ENCODE data around the gene CD46. TPM values are rescaled to one million over a fixed set of nuclear protein-coding genes. Genes with fewer than 3 reads are reported as not detected.
A peak's percentile ranks its signal among the peaks of the same experiment; 100 is the strongest.
"Not testable (repeated sequence)": the region's sequence is repeated elsewhere in the genome, so short reads cannot be mapped to it uniquely, and the experiment has no call there.

CD46 gene
- total RNA-seq, 2 donors from 2014 or later: 77.5 to 92.0 TPM

DNA sequence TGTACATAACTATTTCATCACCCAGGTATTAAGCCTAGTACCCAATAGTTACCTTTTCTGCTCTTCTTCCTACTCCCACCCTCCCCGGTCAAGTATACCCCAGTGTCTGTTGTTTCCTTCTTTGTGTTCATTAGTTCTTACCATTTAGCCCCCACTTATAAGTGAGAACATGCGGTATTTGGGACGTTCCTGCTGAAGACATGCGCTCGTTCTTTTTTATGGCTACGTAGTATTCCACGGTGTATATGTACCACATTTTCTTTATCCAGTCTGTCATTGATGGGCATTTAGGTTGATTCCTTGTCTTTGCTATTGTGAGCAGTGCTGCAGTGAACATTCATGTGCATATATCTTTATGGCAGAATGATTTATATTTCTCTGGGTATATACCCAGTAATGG lies 25.6 kb downstream of the CD46 start:
- not testable (repeated sequence) for H3K27ac Mint-ChIP-seq; DNase-seq (ENCODE audit: low spot score in 2 of 2); ATAC-seq
- Mint-ChIP-seq H3K36me3 (peaks cover 47 to 69% of the 10 kb centered on the region in 2 donors), H3K9me3 (peaks cover 4 to 10% of the 10 kb centered on the region in 2 donors)

DNA sequence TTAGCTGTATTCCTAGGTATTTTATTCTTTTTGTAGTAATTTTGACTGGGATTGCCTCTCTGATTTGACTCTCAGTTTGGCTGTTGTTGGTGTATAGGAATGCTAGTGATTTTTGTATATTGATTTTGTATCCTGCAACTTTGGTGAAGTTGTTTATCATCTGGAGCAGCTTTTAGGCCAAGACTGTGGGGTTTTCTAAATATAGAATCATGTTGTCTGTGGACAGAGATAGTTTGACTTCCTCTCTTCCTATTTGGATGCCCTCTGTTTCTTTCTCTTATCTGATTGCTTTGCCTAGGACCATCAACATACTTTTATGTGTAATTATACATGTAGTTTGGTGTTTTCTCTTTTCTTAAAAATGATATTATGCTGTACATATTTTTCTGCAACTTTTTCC lies 27.2 kb downstream of the CD46 start:
- DNase-seq (ENCODE audit: low spot score in 2 of 2) (no peak), ATAC-seq (no peak)
- peaks cover 4 to 10% of the 10 kb centered on the region in 2 donors for H3K9me3 Mint-ChIP-seq
- H3K36me3 Mint-ChIP-seq: peaks cover 32 to 60% of the 10 kb centered on the region in 2 donors
- H3K27ac Mint-ChIP-seq: no peak overlapping the region

- Mint-ChIP-seq H3K9me3 (peaks cover 4 to 10% of the 10 kb centered on the region in 2 donors), H3K27ac (no peak overlapping the region), H3K36me3 (peaks cover 12 to 49% of the 10 kb centered on the region in 2 donors)
- no peak for ATAC-seq
- no peak for DNase-seq (ENCODE audit: low spot score in 2 of 2)
These were observed 29.5 kb downstream of the CD46 start for GRCh38 chr1:207781312-207781711.

GRCh38 chr1:207787776-207788175 lies 35.9 kb downstream of the CD46 start:
- no peaks in the 10 kb centered on the region for H3K9me3 Mint-ChIP-seq
- no peak overlapping the region for H3K27ac Mint-ChIP-seq
- no peak for ATAC-seq
- no peak for DNase-seq (ENCODE audit: low spot score in 2 of 2)
- peaks cover 0 to 18% of the 10 kb centered on the region in 2 donors for H3K36me3 Mint-ChIP-seq

GRCh38 chr1:207789386-207789785 lies 37.5 kb downstream of the CD46 start:
- ATAC-seq (no peak), DNase-seq (ENCODE audit: low spot score in 2 of 2) (no peak)
- H3K27ac Mint-ChIP-seq: no peak overlapping the region
- peaks cover 0 to 8% of the 10 kb centered on the region in 2 donors for H3K36me3 Mint-ChIP-seq
- no peaks in the 10 kb centered on the region for H3K9me3 Mint-ChIP-seq

- H3K36me3 Mint-ChIP-seq: peaks cover 0 to under 1% of the 10 kb centered on the region in 2 donors
- H3K27ac Mint-ChIP-seq: no peak overlapping the region
- H3K9me3 Mint-ChIP-seq: no peaks in the 10 kb centered on the region
These were observed 38.2 kb downstream of the CD46 start for GRCh38 chr1:207789792-207790787.

DNA sequence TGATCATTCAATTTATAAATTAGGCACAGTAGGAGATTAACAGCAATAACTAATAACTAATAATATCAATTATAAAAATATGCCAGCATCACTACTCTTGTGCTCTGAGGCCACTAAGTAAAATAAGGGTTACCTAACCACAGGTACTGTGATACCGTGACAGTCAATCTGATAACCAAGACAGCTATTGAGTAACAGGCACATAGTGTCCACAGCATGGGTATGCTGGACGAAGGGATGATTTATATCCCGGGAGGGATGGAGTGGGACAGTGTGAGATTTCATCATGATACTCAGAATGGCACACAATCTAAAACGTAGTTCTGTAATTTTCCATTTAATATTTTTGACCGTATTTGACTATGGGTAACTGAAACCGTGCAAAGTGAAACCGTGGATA lies 39.4 kb downstream of the CD46 start:
- no peaks in the 10 kb centered on the region for H3K9me3 Mint-ChIP-seq
- no peaks in the 10 kb centered on the region for H3K36me3 Mint-ChIP-seq
- H3K27ac Mint-ChIP-seq: no peak overlapping the region
- DNase-seq (ENCODE audit: low spot score in 2 of 2) (no peak), ATAC-seq (no peak)

More at GRCh38 chr1:207789792-207790787, 38.2 kb downstream of the CD46 start:
- no peak for ATAC-seq
- no peak for DNase-seq (ENCODE audit: low spot score in 2 of 2)

DNA sequence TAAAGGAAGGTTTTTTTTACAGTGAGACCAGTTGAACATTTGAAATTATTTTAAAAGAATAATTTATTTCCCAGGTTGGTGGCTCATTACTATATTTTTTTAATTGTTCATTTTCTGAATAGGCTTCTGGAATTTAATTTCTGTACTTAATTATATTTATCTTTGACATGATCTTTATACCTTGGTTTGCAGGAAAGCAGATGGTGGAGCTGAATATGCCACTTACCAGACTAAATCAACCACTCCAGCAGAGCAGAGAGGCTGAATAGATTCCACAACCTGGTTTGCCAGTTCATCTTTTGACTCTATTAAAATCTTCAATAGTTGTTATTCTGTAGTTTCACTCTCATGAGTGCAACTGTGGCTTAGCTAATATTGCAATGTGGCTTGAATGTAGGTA lies 41.5 kb downstream of the CD46 start:
- ATAC-seq: no peak
- Mint-ChIP-seq H3K36me3 (no peaks in the 10 kb centered on the region), H3K27ac (no peak overlapping the region), H3K9me3 (no peaks in the 10 kb centered on the region)
- DNase-seq (ENCODE audit: low spot score in 2 of 2): no peak

DNA sequence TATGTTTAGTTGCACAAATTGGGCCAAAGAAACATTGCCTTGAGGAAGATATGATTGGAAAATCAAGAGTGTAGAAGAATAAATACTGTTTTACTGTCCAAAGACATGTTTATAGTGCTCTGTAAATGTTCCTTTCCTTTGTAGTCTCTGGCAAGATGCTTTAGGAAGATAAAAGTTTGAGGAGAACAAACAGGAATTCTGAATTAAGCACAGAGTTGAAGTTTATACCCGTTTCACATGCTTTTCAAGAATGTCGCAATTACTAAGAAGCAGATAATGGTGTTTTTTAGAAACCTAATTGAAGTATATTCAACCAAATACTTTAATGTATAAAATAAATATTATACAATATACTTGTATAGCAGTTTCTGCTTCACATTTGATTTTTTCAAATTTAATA lies 43.0 kb downstream of the CD46 start:
- no peak for DNase-seq (ENCODE audit: low spot score in 2 of 2)
- no peaks in the 10 kb centered on the region for H3K9me3 Mint-ChIP-seq
- no peaks in the 10 kb centered on the region for H3K36me3 Mint-ChIP-seq
- no peak for ATAC-seq
- no peak overlapping the region for H3K27ac Mint-ChIP-seq

DNA sequence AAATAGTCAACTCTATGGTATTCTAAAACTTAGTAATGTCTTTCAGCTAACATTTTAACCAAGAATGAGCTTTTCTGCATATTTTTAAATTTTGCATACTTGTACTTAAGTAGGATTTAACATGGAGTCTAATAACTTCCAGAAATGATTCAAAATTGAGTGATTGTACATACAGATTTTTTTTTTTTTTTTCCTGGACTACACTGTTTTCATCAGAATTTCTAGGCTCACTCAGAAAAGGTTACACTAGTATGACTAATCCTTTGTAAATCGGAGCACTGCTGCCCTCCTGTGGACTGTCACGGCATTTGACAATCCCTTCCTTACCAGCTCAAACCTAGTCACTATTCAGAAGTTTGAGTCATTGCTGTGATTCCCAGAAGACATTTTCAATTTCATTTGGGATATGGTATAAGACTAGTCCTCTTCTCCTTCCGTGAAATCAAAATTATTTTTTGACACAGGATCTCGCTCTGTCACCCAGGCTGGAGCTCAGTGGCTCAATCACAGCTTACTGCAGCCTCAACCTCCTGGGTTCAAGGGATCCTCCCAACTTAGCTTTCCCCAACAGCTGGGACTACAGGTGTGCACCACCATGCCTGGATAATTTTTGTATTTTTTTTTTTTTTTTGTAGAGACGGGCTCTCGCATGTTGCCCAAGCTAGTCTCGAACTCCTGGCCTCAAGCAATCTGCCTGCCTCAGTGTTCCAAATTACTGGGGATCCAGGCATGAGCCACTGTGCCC lies 45.5 kb downstream of the CD46 start:
- Mint-ChIP-seq H3K36me3 (no peaks in the 10 kb centered on the region), H3K27ac (peak overlapping the region in 1 of 2 donors; percentile 21), H3K9me3 (no peaks in the 10 kb centered on the region)
- ATAC-seq (peak; percentile 89 to 96), DNase-seq (ENCODE audit: low spot score in 2 of 2) (peak in 1 of 2 donors; percentile 72)

DNA sequence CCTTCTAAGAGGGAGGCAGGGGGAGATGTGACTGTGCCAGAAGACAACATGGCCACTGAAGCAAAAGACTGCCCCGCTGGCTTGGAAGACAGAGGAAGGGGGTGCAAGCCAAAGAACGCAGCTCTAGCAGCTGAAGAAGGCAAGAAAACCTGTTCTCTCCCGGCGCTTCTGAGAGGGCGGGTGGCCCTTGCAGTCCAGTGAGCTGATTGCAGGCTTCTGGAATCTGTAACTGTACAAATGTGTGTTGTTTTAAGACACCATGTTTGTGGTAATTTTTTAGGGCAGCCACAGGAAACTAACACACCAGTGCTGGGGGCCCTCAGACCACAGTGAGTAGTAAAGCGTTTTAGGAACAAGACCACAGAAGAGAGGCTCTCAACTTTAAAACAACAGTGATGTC lies 47.0 kb downstream of the CD46 start:
- H3K36me3 Mint-ChIP-seq: no peaks in the 10 kb centered on the region
- peak overlapping the region in 1 of 2 donors; percentile 21 for H3K27ac Mint-ChIP-seq
- H3K9me3 Mint-ChIP-seq: no peaks in the 10 kb centered on the region
- ATAC-seq: peak in 1 of 2 donors; percentile 22
- DNase-seq (ENCODE audit: low spot score in 2 of 2): no peak

DNA sequence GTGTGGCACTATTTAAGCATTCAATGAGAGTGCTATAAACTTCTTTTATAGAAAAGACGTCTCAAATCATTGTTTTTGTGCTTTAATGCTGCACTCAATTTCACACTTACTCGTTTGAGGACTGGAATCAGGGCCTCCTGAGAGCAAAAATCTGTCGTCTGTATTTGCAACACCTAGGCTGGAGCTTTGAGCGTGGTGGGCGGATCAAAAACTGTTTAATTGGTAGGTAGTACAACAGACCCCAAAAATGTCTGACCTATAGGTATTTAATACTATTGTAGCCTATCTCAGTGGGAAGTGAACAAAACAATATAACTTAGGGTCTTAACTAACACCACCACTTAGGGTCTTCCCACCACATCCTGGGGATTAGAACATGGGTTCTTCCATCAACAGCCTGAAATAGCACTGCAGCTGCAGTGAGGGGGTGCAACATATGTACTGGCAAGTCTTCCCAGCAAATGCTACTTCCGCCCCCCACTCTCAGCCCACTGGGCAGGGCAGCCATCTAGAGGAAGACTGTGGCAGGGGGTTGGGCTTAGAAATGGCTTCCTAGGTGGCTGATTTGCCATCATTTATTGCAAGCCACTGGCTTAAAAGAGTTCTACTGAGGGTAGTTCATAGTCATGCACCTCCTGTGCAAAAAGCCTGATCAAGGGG lies 48.3 kb downstream of the CD46 start:
- DNase-seq (ENCODE audit: low spot score in 2 of 2) (no peak), ATAC-seq (no peak)
- Mint-ChIP-seq H3K36me3 (no peaks in the 10 kb centered on the region), H3K27ac (peak overlapping the region in 1 of 2 donors; percentile 62), H3K9me3 (no peaks in the 10 kb centered on the region)

DNA sequence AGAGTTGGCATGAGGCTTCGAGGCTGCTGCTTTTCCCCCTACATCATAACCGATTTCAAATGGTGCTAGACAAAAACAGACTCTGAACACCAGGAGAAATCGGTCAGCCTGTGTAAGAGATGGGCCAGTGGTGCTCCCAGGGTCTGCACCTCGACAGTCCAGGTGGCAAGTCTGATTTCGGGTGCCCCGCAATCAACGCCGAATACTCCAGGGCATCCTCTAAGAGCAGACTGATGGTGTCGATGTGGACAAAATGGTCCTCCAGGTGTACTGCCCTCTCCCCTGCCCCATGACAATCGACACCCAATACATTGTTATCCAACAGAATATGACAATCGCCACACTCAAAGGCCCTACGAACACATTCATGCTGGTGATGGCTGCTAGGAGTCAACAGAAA lies 50.0 kb downstream of the CD46 start:
- Mint-ChIP-seq H3K36me3 (no peaks in the 10 kb centered on the region), H3K9me3 (no peaks in the 10 kb centered on the region), H3K27ac (peak overlapping the region in 1 of 2 donors; percentile 62)
- DNase-seq (ENCODE audit: low spot score in 2 of 2) (no peak), ATAC-seq (no peak)

- no peak for ATAC-seq
- Mint-ChIP-seq H3K27ac (peak overlapping the region in 1 of 2 donors; percentile 55), H3K9me3 (no peaks in the 10 kb centered on the region), H3K36me3 (peaks cover 0 to 5% of the 10 kb centered on the region in 2 donors)
- no peak for DNase-seq (ENCODE audit: low spot score in 2 of 2)
These were observed 51.8 kb downstream of the CD46 start for GRCh38 chr1:207803678-207804077.

DNA sequence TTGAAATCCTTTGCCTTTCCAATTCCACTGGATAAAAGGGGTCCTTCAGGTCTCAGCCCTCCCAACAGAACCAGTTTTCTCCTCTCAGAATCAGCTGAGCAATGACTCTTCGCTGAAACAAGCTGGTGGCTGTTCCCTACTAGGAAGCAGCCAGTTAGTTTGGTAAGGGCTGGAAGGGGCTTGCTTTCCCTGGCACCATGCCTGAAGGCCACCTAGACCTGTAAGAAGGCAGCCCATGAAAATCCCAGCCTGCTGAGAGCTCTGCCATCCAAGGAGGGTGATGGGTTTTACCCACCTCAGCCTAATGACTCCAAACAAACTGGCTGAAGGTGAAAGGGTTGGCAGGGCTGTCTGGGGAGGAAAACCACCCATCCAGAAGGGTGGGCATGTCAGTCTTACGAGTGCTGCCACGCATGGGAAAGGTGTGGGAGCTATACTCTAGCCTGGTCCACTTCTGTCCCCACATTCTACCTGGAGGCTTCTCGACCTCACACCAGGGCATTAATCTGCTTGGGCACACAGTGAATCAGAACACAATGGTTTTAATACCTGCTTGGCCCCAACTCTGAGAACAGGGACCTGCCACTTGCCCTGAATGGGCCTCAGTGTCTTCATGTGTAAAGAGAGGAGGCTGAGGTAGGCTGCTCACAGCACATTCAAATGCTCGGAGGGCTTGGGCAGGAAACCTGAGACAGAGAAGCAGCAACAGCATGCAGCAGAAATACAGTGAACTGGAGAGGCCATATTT lies 53.0 kb downstream of the CD46 start:
- Mint-ChIP-seq H3K27ac (peak overlapping the region in 1 of 2 donors; percentile 84), H3K9me3 (no peaks in the 10 kb centered on the region), H3K36me3 (peaks cover 0 to 5% of the 10 kb centered on the region in 2 donors)
- ATAC-seq (no peak), DNase-seq (ENCODE audit: low spot score in 2 of 2) (no peak)

GRCh38 chr1:207805841-207806421 lies 54.1 kb downstream of the CD46 start:
- ATAC-seq: no peak
- peaks cover 0 to 5% of the 10 kb centered on the region in 2 donors for H3K36me3 Mint-ChIP-seq
- H3K27ac Mint-ChIP-seq: peak overlapping the region; percentile 84 to 92
- DNase-seq (ENCODE audit: low spot score in 2 of 2): no peak
- H3K9me3 Mint-ChIP-seq: no peaks in the 10 kb centered on the region

Measured in activated naive CD4-positive, alpha-beta T cell treated with anti-CD3 and anti-CD28 coated beads, Interleukin-2, amount 50 U/mL, for 72 hours (primary cell).